HepG2 (cell line): ENCODE results near the gene CYB5R2. TPM values are rescaled to one million over a fixed set of nuclear protein-coding genes. Genes with fewer than 3 reads are reported as not detected.

Source experiments
- KAT7 ChIP-seq: IDR thresholded peaks from 2 replicates; pipeline ENCODE4 v1.6.1; 2018; ENCODE audit warnings: borderline replicate concordance, missing compliant biosample characterization
- ZBTB7B ChIP-seq: sonication (generic); formaldehyde crosslinking; IDR thresholded peaks from 2 replicates; pipeline ENCODE4 v1.4.0; 2020; ENCODE audit warnings: missing genetic modification reagents
- ZNF841 ChIP-seq: sonication (generic); formaldehyde crosslinking; IDR thresholded peaks from 2 replicates; pipeline ENCODE4 v1.8.1; 2023; ENCODE audit warnings: missing genetic modification reagents, borderline replicate concordance
- ZSCAN20 ChIP-seq: sonication (generic); formaldehyde crosslinking; IDR thresholded peaks from 2 replicates; pipeline ENCODE4 v1.4.0; 2020; ENCODE audit warnings: missing genetic modification reagents, mild to moderate bottlenecking, borderline replicate concordance
- polyA plus RNA-seq, 8 experiments: library from polyadenylated mRNA; depleted of rRNA in 3 of 8; stranded (reverse) in 7 of 8; unstranded in 1 of 8; fragments of >200 nt; fragmentation: Illumina TruSeq in 4 of 8; extraction: Trizol in 4 of 8; gene quantifications; 2 replicates each; pipeline versions ENCODE4 v1.2.1 to v1.2.3, GENCODE V29; 2011 to 2016; ENCODE audit warnings: low read depth in 4 of 8, missing spikeins in 1 of 8, mixed read lengths in 1 of 8; ENCODE audit not compliant: insufficient read depth in 1 of 8
- total RNA-seq, 5 experiments: library from RNA; depleted of rRNA; stranded (reverse); fragments of >200 nt; fragmentation: Illumina TruSeq; extraction: Trizol; gene quantifications; 2 replicates each; pipeline ENCODE4 v1.2.3, GENCODE V29; 2016; ENCODE audit warnings: low read depth in 1 of 5
- TF ChIP-seq, protein P1 (sequence below): sonication (generic); formaldehyde crosslinking; IDR thresholded peaks from 2 replicates; pipeline ENCODE4 v1.4.0; 2020; ENCODE audit warnings: missing genetic modification reagents
- TF ChIP-seq, protein P2 (sequence below): sonication (generic); formaldehyde crosslinking; IDR thresholded peaks from 2 replicates; pipeline ENCODE4 v1.4.0; 2020; ENCODE audit warnings: missing genetic modification reagents
- TF ChIP-seq, protein P3 (sequence below): sonication (generic); formaldehyde crosslinking; IDR thresholded peaks from 2 replicates; pipeline ENCODE4 v1.5.1; 2020; ENCODE audit warnings: mild to moderate bottlenecking, moderate library complexity, missing genetic modification reagents
- TF ChIP-seq, protein P4 (sequence below), 2 experiments: IDR thresholded peaks; 2 replicates each; pipeline ENCODE4 v1.6.1; 2011 to 2012; ENCODE audit warnings: low read length in 2 of 2, borderline replicate concordance in 1 of 2, low read depth in 1 of 2, mild to moderate bottlenecking in 1 of 2, moderate library complexity in 1 of 2
- TF ChIP-seq, protein P5 (sequence below): sonication (generic); formaldehyde crosslinking; IDR thresholded peaks from 2 replicates; pipeline ENCODE4 v1.4.0; 2020; ENCODE audit warnings: mild to moderate bottlenecking, missing genetic modification reagents

The CYB5R2 gene
- total and polyA plus RNA-seq, 2 of the 13 experiments (the other 11 are each of a cell fraction or from before 2014, with no cell fraction given) = 0.40 to 0.51 TPM

DNA sequence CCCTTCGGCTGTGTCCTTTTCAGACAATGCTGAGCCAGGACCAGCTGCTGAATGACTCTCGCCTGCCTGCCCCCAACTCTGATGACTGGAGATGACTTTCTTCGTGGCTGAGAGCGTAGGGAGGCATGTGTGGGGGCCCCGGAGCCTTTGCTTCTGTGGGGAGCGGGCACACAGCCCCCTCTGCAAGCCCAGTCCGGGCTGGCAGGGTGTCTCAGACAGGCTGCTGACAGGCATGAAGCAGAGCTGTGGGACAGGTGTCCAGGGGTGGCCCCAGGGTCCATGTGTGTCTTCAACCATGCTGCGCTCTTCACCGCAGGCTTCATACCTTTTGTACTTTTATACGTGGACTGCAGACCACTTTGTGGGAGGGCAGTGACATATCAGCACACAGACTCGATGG, 16.6 kb downstream of the CYB5R2 start (continued):
- TF ChIP-seq, protein P1, sequence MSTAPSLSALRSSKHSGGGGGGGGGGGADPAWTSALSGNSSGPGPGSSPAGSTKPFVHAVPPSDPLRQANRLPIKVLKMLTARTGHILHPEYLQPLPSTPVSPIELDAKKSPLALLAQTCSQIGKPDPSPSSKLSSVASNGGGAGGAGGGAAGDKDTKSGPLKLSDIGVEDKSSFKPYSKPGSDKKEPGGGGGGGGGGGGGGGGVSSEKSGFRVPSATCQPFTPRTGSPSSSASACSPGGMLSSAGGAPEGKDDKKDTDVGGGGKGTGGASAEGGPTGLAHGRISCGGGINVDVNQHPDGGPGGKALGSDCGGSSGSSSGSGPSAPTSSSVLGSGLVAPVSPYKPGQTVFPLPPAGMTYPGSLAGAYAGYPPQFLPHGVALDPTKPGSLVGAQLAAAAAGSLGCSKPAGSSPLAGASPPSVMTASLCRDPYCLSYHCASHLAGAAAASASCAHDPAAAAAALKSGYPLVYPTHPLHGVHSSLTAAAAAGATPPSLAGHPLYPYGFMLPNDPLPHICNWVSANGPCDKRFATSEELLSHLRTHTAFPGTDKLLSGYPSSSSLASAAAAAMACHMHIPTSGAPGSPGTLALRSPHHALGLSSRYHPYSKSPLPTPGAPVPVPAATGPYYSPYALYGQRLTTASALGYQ (CRISPR knock-in tag) = no peak
- TF ChIP-seq KAT7 (CRISPR knock-in tag) = no peak
- TF ChIP-seq, protein P2, sequence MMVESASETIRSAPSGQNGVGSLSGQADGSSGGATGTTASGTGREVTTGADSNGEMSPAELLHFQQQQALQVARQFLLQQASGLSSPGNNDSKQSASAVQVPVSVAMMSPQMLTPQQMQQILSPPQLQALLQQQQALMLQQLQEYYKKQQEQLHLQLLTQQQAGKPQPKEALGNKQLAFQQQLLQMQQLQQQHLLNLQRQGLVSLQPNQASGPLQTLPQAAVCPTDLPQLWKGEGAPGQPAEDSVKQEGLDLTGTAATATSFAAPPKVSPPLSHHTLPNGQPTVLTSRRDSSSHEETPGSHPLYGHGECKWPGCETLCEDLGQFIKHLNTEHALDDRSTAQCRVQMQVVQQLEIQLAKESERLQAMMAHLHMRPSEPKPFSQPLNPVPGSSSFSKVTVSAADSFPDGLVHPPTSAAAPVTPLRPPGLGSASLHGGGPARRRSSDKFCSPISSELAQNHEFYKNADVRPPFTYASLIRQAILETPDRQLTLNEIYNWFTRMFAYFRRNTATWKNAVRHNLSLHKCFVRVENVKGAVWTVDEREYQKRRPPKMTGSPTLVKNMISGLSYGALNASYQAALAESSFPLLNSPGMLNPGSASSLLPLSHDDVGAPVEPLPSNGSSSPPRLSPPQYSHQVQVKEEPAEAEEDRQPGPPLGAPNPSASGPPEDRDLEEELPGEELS = no peak
- no peak for TF ChIP-seq ZBTB7B (CRISPR knock-in tag)
- TF ChIP-seq, protein P3, sequence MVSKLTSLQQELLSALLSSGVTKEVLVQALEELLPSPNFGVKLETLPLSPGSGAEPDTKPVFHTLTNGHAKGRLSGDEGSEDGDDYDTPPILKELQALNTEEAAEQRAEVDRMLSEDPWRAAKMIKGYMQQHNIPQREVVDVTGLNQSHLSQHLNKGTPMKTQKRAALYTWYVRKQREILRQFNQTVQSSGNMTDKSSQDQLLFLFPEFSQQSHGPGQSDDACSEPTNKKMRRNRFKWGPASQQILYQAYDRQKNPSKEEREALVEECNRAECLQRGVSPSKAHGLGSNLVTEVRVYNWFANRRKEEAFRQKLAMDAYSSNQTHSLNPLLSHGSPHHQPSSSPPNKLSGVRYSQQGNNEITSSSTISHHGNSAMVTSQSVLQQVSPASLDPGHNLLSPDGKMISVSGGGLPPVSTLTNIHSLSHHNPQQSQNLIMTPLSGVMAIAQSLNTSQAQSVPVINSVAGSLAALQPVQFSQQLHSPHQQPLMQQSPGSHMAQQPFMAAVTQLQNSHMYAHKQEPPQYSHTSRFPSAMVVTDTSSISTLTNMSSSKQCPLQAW = no peak
- no peak for TF ChIP-seq ZNF841
- TF ChIP-seq, protein P4, sequence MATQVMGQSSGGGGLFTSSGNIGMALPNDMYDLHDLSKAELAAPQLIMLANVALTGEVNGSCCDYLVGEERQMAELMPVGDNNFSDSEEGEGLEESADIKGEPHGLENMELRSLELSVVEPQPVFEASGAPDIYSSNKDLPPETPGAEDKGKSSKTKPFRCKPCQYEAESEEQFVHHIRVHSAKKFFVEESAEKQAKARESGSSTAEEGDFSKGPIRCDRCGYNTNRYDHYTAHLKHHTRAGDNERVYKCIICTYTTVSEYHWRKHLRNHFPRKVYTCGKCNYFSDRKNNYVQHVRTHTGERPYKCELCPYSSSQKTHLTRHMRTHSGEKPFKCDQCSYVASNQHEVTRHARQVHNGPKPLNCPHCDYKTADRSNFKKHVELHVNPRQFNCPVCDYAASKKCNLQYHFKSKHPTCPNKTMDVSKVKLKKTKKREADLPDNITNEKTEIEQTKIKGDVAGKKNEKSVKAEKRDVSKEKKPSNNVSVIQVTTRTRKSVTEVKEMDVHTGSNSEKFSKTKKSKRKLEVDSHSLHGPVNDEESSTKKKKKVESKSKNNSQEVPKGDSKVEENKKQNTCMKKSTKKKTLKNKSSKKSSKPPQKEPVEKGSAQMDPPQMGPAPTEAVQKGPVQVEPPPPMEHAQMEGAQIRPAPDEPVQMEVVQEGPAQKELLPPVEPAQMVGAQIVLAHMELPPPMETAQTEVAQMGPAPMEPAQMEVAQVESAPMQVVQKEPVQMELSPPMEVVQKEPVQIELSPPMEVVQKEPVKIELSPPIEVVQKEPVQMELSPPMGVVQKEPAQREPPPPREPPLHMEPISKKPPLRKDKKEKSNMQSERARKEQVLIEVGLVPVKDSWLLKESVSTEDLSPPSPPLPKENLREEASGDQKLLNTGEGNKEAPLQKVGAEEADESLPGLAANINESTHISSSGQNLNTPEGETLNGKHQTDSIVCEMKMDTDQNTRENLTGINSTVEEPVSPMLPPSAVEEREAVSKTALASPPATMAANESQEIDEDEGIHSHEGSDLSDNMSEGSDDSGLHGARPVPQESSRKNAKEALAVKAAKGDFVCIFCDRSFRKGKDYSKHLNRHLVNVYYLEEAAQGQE (IDR thresholded peaks at IDR 0.05; ENCODE audit: borderline replicate concordance in 1 of 2, low read depth in 1 of 2, low read length in 2 of 2) = no peak
- no peak for TF ChIP-seq ZSCAN20 (CRISPR knock-in tag)
- TF ChIP-seq, protein P5, sequence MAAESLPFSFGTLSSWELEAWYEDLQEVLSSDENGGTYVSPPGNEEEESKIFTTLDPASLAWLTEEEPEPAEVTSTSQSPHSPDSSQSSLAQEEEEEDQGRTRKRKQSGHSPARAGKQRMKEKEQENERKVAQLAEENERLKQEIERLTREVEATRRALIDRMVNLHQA (CRISPR knock-in tag) = no peak
- TF ChIP-seq, all 625 proteins: peak for 0
